Activated CD4-positive, alpha-beta memory T cell treated with anti-CD3 and anti-CD28 coated beads for 36 hours (primary cell): ENCODE measurements around the gene SDK2. TPM values are rescaled to one million over a fixed set of nuclear protein-coding genes. Genes with fewer than 3 reads are reported as not detected.

Experiments used
- CTCF ChIA-PET: fragments of 350-600 bp; sonication (Branson Sonifier 250); formaldehyde crosslinking; loops from one replicate; lab custom pipeline; 2021; ENCODE audit warnings: antibody characterized with exemption, inconsistent platforms; lab: Charles Lee
- POLR2A ChIA-PET: fragments of 350-600 bp; sonication (Branson Sonifier 250); formaldehyde crosslinking; loops from one replicate; lab custom pipeline; 2021; ENCODE audit warnings: antibody characterized with exemption; lab: Charles Lee
- DNase-seq: peaks from one replicate; pipeline ENCODE4 v3.0.0-alpha.2; 2020
- H3K27ac Mint-ChIP-seq: one replicate; pipeline ENCODE4 v1.8.0; 2021; ENCODE audit warnings: mixed read lengths
- H3K27me3 Mint-ChIP-seq: one replicate; pipeline ENCODE4 v1.8.0; 2021; ENCODE audit warnings: mixed read lengths
- H3K36me3 Mint-ChIP-seq: one replicate; pipeline ENCODE4 v1.8.0; 2021; ENCODE audit warnings: mixed read lengths
- H3K4me1 Mint-ChIP-seq: one replicate; pipeline ENCODE4 v1.8.0; 2021; ENCODE audit warnings: low read depth, mixed read lengths
- H3K4me3 Mint-ChIP-seq: one replicate; pipeline ENCODE4 v1.8.0; 2021; ENCODE audit warnings: mild to moderate bottlenecking, mixed read lengths
- H3K9me3 Mint-ChIP-seq: one replicate; pipeline ENCODE4 v1.8.0; 2021; ENCODE audit warnings: mixed read lengths
- intact Hi-C: fragments of 100-400 bp; cut with micrococcal nuclease; formaldehyde crosslinking; loops from one replicate; pipeline ENCODE4 v1.15.1; 2023
- total RNA-seq, 2 experiments: library from RNA; stranded (reverse); gene quantifications; one replicate each; pipeline ENCODE4 v1.2.3, GENCODE V29; 2021

The SDK2 gene
- total RNA-seq, 2 experiments from 2014 or later: 0.05 to 0.12 TPM

DNA sequence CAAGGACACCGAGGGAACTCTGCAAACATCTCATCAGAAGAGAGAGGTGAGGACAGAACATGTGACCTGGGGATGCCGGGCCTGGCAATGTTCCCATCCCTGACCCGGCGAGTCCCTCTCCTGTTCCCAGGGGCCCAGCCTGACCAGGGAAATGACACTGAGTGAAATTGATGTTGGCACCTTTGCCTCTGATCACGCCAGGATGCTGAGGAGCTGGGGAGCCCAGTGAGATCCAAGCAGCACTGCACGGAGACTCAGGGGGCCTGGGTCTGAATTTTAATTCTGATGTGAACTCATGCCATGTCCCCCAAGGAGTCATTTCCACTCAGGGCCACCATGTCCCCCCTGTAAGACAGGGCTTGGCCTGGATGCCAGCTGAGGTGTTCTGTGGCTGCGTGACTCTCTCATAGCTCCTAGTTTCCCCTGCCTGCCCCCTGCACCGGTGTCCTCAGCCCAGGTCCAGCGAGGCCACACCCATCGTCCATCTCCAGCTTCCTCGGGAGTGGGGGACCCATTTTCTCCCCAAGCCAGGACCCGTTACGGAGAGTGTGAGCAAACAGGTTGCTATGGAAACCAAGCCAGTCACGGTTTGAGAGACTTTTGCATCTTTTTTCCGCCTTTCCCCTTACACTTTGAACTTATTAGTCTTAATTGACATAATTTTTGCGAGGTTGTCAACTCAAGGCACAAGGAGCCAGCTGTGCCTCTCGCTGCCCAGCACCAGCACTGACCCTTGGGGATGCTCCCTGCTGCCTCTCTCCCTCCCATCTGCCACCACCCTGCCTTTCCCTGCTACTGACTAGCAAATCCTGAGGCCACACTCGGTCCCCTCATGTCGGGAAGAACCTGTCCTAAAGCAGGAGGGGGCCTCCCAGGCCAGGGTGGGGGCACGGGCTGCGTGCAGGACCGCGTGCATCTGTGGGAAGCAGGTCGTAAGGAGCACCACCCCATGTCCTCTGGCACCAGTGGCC, 150.0 kb downstream of the SDK2 start:
- H3K36me3 Mint-ChIP-seq: no peaks in the 10 kb centered on the region
- no peaks in the 10 kb centered on the region for H3K9me3 Mint-ChIP-seq
- peaks cover 3% of the 10 kb centered on the region for H3K27me3 Mint-ChIP-seq
- intact Hi-C loops: no loop called here
- H3K4me3 Mint-ChIP-seq: no peak overlapping the region
- no peak overlapping the region for H3K27ac Mint-ChIP-seq
- ChIA-PET POLR2A (no interaction called here), CTCF (no interaction called here)
- DNase-seq: no peak
- H3K4me1 Mint-ChIP-seq: no peaks in the 10 kb centered on the region

DNA sequence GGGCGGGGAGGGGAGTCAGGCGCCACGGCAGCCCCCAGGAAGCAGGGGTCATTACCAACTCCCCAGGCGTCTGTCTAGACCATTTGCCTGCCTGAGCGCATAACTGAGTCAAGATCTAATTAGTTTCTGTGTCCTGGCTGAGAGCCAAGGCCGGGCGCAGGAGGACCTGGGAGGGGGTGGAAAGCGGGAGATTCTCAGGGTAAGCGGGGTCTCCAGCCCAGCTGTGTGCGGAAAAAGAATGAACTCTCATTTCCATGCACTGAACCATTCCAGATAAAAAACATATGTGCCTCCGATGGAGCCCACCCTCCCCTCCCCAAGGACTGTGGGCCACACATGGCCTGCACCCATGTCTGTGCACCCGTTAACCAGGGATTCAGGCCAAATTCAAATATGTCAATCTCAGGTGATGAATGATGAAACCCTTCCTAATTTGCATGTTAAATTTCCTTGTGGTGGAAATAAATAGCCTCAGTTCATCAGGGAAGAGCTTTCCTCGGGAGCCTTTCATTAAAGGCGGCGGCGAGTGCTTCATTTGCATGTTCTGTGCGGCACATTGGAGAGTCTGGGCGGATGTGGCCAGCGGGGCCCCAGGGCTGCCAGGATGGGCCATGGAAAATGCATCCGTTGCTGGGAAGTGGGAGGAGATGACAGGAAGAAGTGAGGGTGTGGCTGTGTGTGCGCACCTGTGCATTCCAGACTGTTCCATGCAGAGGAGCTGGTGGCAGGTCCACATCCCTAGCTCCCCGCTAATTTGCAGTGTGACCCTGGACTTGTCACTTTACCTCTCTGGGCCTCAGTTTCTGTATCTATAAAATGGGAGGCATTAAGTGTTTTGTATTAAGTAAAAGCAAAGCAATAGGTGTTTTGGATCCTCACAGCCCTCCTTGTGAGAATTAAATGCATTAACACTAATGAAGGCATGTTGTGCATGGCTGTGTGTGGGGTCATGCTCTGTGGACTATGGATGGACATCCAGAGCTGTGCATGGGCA, 151.1 kb downstream of the SDK2 start:
- intact Hi-C loops: no loop called here
- Mint-ChIP-seq H3K9me3 (no peaks in the 10 kb centered on the region), H3K27ac (no peak overlapping the region), H3K4me1 (no peaks in the 10 kb centered on the region), H3K4me3 (no peak overlapping the region), H3K27me3 (peaks cover 3% of the 10 kb centered on the region), H3K36me3 (no peaks in the 10 kb centered on the region)
- CTCF ChIA-PET: interaction anchor here (1.5 kb wide), 1 partner anchor 63 kb away, joined by 3 read pairs; no protein-coding TSS in a partner anchor
- POLR2A ChIA-PET: no interaction called here
- no peak for DNase-seq

DNA sequence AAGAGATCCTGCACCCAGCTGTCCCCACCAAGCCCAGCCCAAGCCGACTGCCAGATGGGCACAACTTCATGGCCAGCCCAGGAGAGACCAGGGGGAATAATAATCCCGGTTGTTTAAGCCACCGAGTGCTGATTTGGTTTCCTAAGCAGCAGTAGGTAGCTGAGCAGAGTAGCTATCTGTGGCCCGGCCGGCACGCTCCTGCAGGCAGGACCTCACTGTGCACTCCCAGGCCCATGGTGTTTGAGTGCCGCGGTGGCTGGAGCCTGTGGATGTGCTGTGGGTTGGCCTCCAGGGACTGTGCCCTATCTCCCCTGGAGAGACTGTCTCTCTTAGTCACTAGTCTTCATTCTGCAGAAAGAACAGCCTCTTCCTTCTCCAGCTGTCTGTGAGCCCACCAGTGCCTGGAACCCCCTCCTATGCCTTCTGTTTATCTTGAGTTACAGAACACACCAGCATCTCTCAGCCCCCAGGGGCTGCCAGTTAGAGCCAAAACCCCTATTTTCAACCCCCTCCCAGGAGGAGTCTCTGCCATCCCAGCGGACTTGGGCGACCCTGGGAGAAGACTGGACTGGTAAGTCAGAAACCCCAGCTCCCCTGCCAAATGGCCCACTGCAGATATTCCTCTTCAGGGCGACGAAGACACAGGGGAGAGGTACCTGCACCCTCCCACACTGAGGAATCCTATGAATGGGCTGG, 152.0 kb downstream of the SDK2 start:
- Mint-ChIP-seq H3K9me3 (no peaks in the 10 kb centered on the region), H3K36me3 (no peaks in the 10 kb centered on the region), H3K4me1 (no peaks in the 10 kb centered on the region), H3K27me3 (no peaks in the 10 kb centered on the region), H3K27ac (no peak overlapping the region), H3K4me3 (no peak overlapping the region)
- CTCF ChIA-PET: interaction anchor here (1.5 kb wide), 1 partner anchor 62 kb away, joined by 3 read pairs; no protein-coding TSS in a partner anchor
- DNase-seq: no peak
- POLR2A ChIA-PET: no interaction called here
- intact Hi-C loops: no loop called here

DNA sequence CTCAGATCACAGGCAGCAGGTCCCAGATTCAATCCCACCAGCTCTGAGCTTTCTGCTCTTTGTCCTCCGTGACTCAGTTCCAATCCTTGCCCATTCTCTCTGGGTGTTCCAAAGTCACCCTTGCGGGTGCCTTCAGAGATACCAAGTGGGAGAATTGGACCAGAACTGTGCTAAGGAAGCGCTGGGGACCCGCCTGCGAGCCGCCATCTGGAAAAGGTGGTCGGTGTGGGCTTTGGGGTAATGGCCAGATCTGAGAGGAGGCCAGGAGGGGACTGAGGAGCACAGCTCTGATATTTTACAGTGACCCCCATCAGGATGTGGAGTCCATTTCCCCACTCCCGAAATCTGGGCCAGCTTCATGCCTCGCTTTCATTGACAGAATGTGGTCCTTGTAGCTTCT, 152.6 kb downstream of the SDK2 start:
- POLR2A ChIA-PET: no interaction called here
- no peak overlapping the region for H3K4me3 Mint-ChIP-seq
- no peak overlapping the region for H3K27ac Mint-ChIP-seq
- H3K4me1 Mint-ChIP-seq: no peaks in the 10 kb centered on the region
- H3K36me3 Mint-ChIP-seq: no peaks in the 10 kb centered on the region
- CTCF ChIA-PET: interaction anchor here (1.5 kb wide), 1 partner anchor 62 kb away, joined by 3 read pairs; no protein-coding TSS in a partner anchor
- intact Hi-C loops: no loop called here
- DNase-seq: no peak
- H3K27me3 Mint-ChIP-seq: no peaks in the 10 kb centered on the region
- no peaks in the 10 kb centered on the region for H3K9me3 Mint-ChIP-seq

DNA sequence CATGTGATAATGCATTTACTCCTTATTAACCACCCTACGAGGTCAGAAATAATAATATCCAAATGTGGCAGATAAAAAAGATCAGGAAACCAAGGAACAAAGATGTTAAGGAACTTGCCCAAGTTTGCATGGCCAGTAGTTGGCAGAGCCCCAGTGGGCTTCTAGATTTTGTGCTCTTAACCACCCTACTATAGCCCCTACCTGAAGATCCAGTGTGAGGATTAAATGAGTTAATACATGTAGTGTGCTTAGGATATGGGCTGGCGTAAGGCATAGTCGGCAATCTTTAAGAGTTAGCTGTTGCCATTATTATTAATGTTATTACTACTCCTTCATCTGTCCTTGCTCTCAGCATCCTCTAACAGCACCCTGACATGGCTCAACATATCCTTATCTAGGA, 153.4 kb downstream of the SDK2 start:
- Mint-ChIP-seq H3K36me3 (no peaks in the 10 kb centered on the region), H3K9me3 (no peaks in the 10 kb centered on the region), H3K4me1 (no peaks in the 10 kb centered on the region), H3K27ac (no peak overlapping the region), H3K27me3 (no peaks in the 10 kb centered on the region), H3K4me3 (no peak overlapping the region)
- ChIA-PET POLR2A (no interaction called here), CTCF (no interaction called here)
- intact Hi-C loops: no loop called here
- DNase-seq: no peak

DNA sequence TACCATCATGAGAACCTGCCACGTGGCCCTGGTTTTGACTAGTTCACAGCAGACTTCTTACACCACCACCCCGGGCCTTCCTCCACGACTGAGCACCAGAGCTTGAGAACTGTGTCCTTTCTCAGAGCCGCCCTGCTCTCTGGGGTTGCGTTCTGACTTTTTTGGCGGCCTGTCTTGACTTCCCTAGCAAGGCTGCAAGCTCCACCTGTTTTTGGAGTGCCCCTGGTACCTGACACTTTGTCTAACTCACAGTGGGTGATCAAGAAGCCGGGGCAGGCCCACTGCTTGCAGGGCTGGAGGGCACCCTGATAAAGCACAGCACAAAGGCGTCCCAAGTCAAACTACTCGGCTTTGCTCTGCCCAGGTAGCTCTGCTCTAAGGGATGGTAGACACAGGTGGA, 154.3 kb downstream of the SDK2 start:
- Mint-ChIP-seq H3K9me3 (peaks cover 4% of the 10 kb centered on the region), H3K4me1 (no peaks in the 10 kb centered on the region), H3K27me3 (no peaks in the 10 kb centered on the region), H3K36me3 (peaks cover 4% of the 10 kb centered on the region), H3K4me3 (no peak overlapping the region), H3K27ac (no peak overlapping the region)
- ChIA-PET CTCF (no interaction called here), POLR2A (no interaction called here)
- intact Hi-C loops: no loop called here
- DNase-seq: no peak

DNA sequence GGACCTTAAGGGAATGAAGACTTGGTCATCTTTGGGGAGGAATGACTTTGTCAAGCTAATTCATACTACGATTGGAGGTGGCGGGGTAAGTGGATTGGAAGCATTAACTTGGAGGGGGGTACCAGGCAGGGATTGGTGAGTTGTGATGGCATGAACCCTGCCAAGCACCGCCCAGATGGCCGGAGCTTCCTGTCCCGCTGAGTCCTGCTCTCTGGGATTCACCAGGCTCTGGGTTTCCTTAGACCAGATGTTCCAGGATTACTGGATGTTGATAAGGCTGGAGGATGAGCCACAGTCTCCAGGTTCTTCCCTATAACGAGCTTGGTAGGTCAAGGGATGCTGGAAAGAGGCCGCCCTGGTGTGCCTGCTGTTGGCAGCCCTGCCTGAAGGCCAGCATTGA, 154.9 kb downstream of the SDK2 start:
- peaks cover 9% of the 10 kb centered on the region for H3K9me3 Mint-ChIP-seq

DNA sequence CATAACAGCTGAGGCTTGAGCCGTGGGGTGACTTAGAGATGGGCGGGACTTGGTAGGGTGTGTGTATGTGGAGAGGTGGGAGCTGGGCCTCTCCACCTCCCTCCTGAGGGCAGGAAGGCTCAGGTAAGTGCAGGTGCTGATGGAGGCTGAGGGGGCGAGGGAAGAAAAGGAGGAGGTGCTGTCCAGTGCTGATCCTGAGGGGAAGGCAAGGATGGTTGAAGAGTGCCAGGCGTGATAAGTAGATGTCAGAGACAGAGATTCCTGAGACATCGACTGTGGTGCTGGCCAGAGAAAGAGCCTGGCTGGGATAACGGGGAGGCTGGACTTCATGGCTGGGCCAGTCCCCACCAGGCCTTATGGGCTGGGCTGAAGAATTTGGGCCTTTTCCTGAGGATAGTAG, 159.1 kb downstream of the SDK2 start:
- H3K36me3 Mint-ChIP-seq: peaks cover 7% of the 10 kb centered on the region
- peaks cover 9% of the 10 kb centered on the region for H3K9me3 Mint-ChIP-seq
- ChIA-PET CTCF (no interaction called here), POLR2A (no interaction called here)
- no peak overlapping the region for H3K4me3 Mint-ChIP-seq
- no peak overlapping the region for H3K27ac Mint-ChIP-seq
- DNase-seq: no peak
- intact Hi-C loops: no loop called here
- no peaks in the 10 kb centered on the region for H3K27me3 Mint-ChIP-seq
- no peaks in the 10 kb centered on the region for H3K4me1 Mint-ChIP-seq

More for the DNA sequence above, 154.9 kb downstream of the SDK2 start:
- Mint-ChIP-seq H3K27me3 (no peaks in the 10 kb centered on the region), H3K4me1 (no peaks in the 10 kb centered on the region), H3K36me3 (peaks cover 7% of the 10 kb centered on the region), H3K4me3 (no peak overlapping the region), H3K27ac (no peak overlapping the region)
- CTCF ChIA-PET: no interaction called here
- POLR2A ChIA-PET: no interaction called here
- no peak for DNase-seq
- intact Hi-C loops: no loop called here

DNA sequence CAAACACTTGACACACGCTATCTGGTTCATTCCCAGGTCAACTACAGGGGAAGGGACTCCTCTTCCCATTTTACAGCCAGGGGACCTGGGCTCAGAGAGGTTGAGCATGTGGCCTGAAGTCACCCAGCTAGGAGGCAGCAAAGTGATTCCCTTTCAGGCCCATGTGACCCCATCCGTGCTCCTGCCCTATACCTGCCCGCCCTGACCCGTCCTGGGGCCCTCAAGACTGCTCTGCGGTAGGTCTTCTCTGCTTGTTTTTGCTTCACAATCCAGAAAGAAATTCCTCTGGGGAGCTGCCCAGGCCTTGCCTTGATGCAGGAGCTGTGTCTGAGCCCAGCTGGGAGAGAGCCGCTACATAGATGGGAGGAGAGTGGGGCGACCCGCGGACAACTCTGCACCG, 161.4 kb downstream of the SDK2 start:
- CTCF ChIA-PET: no interaction called here

DNA sequence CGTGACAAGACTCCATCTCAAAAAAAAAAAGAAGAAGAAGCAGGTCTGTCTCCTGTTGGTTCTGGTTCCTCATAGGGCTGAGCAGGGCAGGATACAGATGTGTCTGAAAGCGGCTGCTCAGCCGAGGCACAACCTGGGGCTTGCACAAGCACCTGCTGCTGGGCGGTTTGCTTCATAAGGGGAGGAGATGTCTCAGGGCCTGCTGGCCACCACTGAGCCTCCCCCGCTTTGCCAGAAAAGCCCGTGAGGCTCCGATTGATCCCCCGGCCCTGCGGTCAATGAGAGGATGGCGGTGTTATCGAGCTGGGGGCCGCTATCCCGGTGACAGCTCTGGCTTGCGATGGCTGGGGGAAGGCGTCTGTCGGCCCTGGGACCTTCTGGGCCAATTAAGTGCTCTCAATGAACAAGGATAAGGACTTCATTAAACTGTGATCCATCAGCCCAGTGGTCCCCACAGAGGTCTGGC, 162.0 kb downstream of the SDK2 start:
- DNase-seq: no peak
- Mint-ChIP-seq H3K27me3 (peaks cover 5% of the 10 kb centered on the region), H3K9me3 (peaks cover 9% of the 10 kb centered on the region), H3K4me3 (no peak overlapping the region), H3K27ac (no peak overlapping the region), H3K4me1 (no peaks in the 10 kb centered on the region), H3K36me3 (peaks cover 7% of the 10 kb centered on the region)
- intact Hi-C loops: no loop called here
- POLR2A ChIA-PET: no interaction called here
- CTCF ChIA-PET: no interaction called here

More for the DNA sequence above, 161.4 kb downstream of the SDK2 start:
- H3K27me3 Mint-ChIP-seq: peaks cover 5% of the 10 kb centered on the region
- H3K27ac Mint-ChIP-seq: no peak overlapping the region
- peaks cover 9% of the 10 kb centered on the region for H3K9me3 Mint-ChIP-seq
- intact Hi-C loops: no loop called here
- peaks cover 7% of the 10 kb centered on the region for H3K36me3 Mint-ChIP-seq
- no peaks in the 10 kb centered on the region for H3K4me1 Mint-ChIP-seq
- no peak for DNase-seq
- POLR2A ChIA-PET: no interaction called here
- no peak overlapping the region for H3K4me3 Mint-ChIP-seq

DNA sequence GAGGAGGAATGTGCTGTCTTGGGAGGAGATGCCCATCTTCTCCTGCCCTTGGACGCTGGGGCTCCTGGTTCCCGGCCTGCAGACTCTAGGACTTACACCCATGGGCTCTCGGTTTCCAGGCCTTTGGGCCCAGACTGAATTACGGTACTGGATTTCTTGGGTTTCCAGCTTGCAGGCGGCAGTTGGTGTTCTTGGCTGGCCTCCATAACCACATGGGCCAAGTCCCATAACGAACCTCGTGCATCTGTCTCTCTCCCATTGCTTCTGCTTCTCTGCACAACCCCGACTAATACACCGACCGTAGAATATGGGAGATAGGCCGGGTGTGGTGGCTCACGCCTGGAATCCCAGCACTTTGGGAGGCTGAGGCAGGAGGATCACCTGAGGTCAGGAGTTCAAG, 162.6 kb downstream of the SDK2 start:
- Mint-ChIP-seq H3K36me3 (peaks cover 7% of the 10 kb centered on the region), H3K4me1 (no peaks in the 10 kb centered on the region), H3K4me3 (no peak overlapping the region), H3K9me3 (peaks cover 9% of the 10 kb centered on the region), H3K27me3 (peaks cover 5% of the 10 kb centered on the region), H3K27ac (no peak overlapping the region)
- CTCF ChIA-PET: no interaction called here
- intact Hi-C loops: no loop called here
- no peak for DNase-seq
- POLR2A ChIA-PET: no interaction called here
